HepG2 (cell line): ENCODE results near the gene GDF15. TPM values are rescaled to one million over a fixed set of nuclear protein-coding genes. Genes with fewer than 3 reads are reported as not detected.

Experiments used
- ATF4 ChIP-seq, 2 experiments: fragments of 450-650 bp in 1 of 2; sonication (generic) in 1 of 2; formaldehyde crosslinking; IDR thresholded peaks; 2 replicates each; pipeline versions ENCODE4 v1.5.0 to v1.8.0; 2020 to 2022; ENCODE audit warnings: mild to moderate bottlenecking in 1 of 2, missing genetic modification reagents in 1 of 2
- ATF6 ChIP-seq: sonication (generic); formaldehyde crosslinking; conservative IDR thresholded peaks from 2 replicates; pipeline ENCODE4 v1.4.0; 2020; ENCODE audit warnings: missing genetic modification reagents
- ATF7 ChIP-seq, 2 experiments: fragments of 450-650 bp in 1 of 2; sonication (generic) in 1 of 2; formaldehyde crosslinking in 1 of 2; IDR thresholded peaks; 2 replicates each; pipeline versions ENCODE4 v1.4.0 to v1.6.1; 2016 to 2020; ENCODE audit warnings: antibody characterized with exemption in 1 of 2, mild to moderate bottlenecking in 1 of 2, missing genetic modification reagents in 1 of 2
- ATM ChIP-seq: fragments of 450-650 bp; IDR thresholded peaks from 2 replicates; pipeline ENCODE4 v1.7.1; 2017; ENCODE audit warnings: mild to moderate bottlenecking, borderline replicate concordance
- CBFB ChIP-seq: sonication (generic); formaldehyde crosslinking; IDR thresholded peaks from 2 replicates; pipeline ENCODE4 v1.4.0; 2020; ENCODE audit warnings: missing genetic modification reagents
- FOSL2 ChIP-seq: sonication (generic); formaldehyde crosslinking; IDR thresholded peaks from 2 replicates; pipeline ENCODE4 v1.4.0; 2020; ENCODE audit warnings: missing genetic modification reagents
- FOXA1 ChIP-seq, 2 experiments: fragments of 450-650 bp in 1 of 2; sonication (generic) in 1 of 2; formaldehyde crosslinking in 1 of 2; IDR thresholded peaks; 2 replicates each; pipeline versions ENCODE4 v1.4.0 to v1.6.1; 2016 to 2020; ENCODE audit warnings: missing genetic modification reagents in 1 of 2
- KAT8 ChIP-seq: IDR thresholded peaks from 2 replicates; pipeline ENCODE4 v1.6.1; 2016; ENCODE audit warnings: missing genetic modification reagents, missing compliant biosample characterization
- ONECUT2 ChIP-seq: sonication (generic); formaldehyde crosslinking; IDR thresholded peaks from 2 replicates; pipeline ENCODE4 v1.4.0; 2020; ENCODE audit warnings: missing genetic modification reagents
- REPIN1 ChIP-seq: sonication (generic); formaldehyde crosslinking; IDR thresholded peaks from 2 replicates; pipeline ENCODE4 v1.8.0; 2022; ENCODE audit warnings: missing genetic modification reagents, low read depth, mild to moderate bottlenecking, borderline replicate concordance
- RXRA ChIP-seq: sonication (generic); formaldehyde crosslinking; IDR thresholded peaks from 2 replicates; pipeline ENCODE4 v1.5.1; 2020; ENCODE audit warnings: missing genetic modification reagents
- SALL1 ChIP-seq: sonication (generic); formaldehyde crosslinking; IDR thresholded peaks from 2 replicates; pipeline ENCODE4 v1.8.0; 2022; ENCODE audit warnings: mild to moderate bottlenecking, missing genetic modification reagents
- SALL2 ChIP-seq: sonication (generic); formaldehyde crosslinking; IDR thresholded peaks from 2 replicates; pipeline ENCODE4 v1.8.1; 2023; ENCODE audit warnings: mild to moderate bottlenecking, missing genetic modification reagents, inconsistent platforms
- ZBTB7B ChIP-seq: sonication (generic); formaldehyde crosslinking; IDR thresholded peaks from 2 replicates; pipeline ENCODE4 v1.4.0; 2020; ENCODE audit warnings: missing genetic modification reagents
- ZNF263 ChIP-seq: sonication (generic); formaldehyde crosslinking; IDR thresholded peaks from 2 replicates; pipeline ENCODE4 v1.4.0; 2020; ENCODE audit warnings: missing genetic modification reagents
- ZNF33B ChIP-seq: sonication (generic); formaldehyde crosslinking; IDR thresholded peaks from 2 replicates; pipeline ENCODE4 v1.5.1; 2020; ENCODE audit warnings: mild to moderate bottlenecking, missing genetic modification reagents
- ZNF687 ChIP-seq: sonication (generic); formaldehyde crosslinking; IDR thresholded peaks from 2 replicates; pipeline ENCODE4 v1.5.1; 2020; ENCODE audit warnings: mild to moderate bottlenecking, missing genetic modification reagents, moderate library complexity
- ZNF777 ChIP-seq: sonication (generic); formaldehyde crosslinking; IDR thresholded peaks from 2 replicates; pipeline ENCODE4 v1.4.0; 2020; ENCODE audit warnings: missing genetic modification reagents
- ZZZ3 ChIP-seq: sonication (generic); formaldehyde crosslinking; IDR thresholded peaks from 2 replicates; pipeline ENCODE4 v1.4.0; 2020; ENCODE audit warnings: missing genetic modification reagents, mild to moderate bottlenecking, borderline replicate concordance
- polyA plus RNA-seq, 8 experiments: library from polyadenylated mRNA; depleted of rRNA in 3 of 8; stranded (reverse) in 7 of 8; unstranded in 1 of 8; fragments of >200 nt; fragmentation: Illumina TruSeq in 4 of 8; extraction: Trizol in 4 of 8; gene quantifications; 2 replicates each; pipeline versions ENCODE4 v1.2.1 to v1.2.3, GENCODE V29; 2011 to 2016; ENCODE audit warnings: low read depth in 4 of 8, missing spikeins in 1 of 8, mixed read lengths in 1 of 8; ENCODE audit not compliant: insufficient read depth in 1 of 8
- total RNA-seq, 5 experiments: library from RNA; depleted of rRNA; stranded (reverse); fragments of >200 nt; fragmentation: Illumina TruSeq; extraction: Trizol; gene quantifications; 2 replicates each; pipeline ENCODE4 v1.2.3, GENCODE V29; 2016; ENCODE audit warnings: low read depth in 1 of 5

Gene GDF15
- total and polyA plus RNA-seq, 2 of the 13 experiments (the other 11 are each of a cell fraction or from before 2014, with no cell fraction given), result 146 to 422 TPM

GRCh38 chr19:18362934-18363542 lies 22.9 kb upstream of the GDF15 start (continued):
- TF ChIP-seq ZNF687 (CRISPR knock-in tag) (peak; percentile 89), ZZZ3 (CRISPR knock-in tag) (no peak), ZBTB7B (CRISPR knock-in tag) (peak; percentile 52; the same call in 1 of the 2 replicates), FOSL2 (CRISPR knock-in tag) (peak; percentile 51), SALL1 (CRISPR knock-in tag) (peak; percentile 88), FOXA1 (IDR thresholded peaks at IDR 0.05) (no peak), FOXA1 (CRISPR knock-in tag; IDR thresholded peaks at IDR 0.05) (0 out of 2 replicates have a peak, but pooled peaks have one; percentile 8), ONECUT2 (CRISPR knock-in tag) (no peak), ZNF777 (CRISPR knock-in tag) (no peak), RXRA (CRISPR knock-in tag) (peak; percentile 54; the same call in 1 of the 2 replicates), SALL2 (CRISPR knock-in tag) (peak; percentile 57; the same call in 1 of the 2 replicates), KAT8 (CRISPR knock-in tag) (peak; percentile 23; the same call in 1 of the 2 replicates), REPIN1 (CRISPR knock-in tag) (peak; percentile 76; the same call in 1 of the 2 replicates), ZNF263 (CRISPR knock-in tag) (no peak), ATF4 (CRISPR knock-in tag; IDR thresholded peaks at IDR 0.05) (peak in 1 of 2 experiments; percentile 72; a peak in 2 of 4 replicates), ATM (no peak), ATF6 (CRISPR knock-in tag) (no peak), ATF7 (IDR thresholded peaks at IDR 0.05) (no peak), ATF7 (CRISPR knock-in tag; IDR thresholded peaks at IDR 0.05) (0 out of 2 replicates have a peak, but pooled peaks have one; percentile 22), ZNF33B (no peak), CBFB (CRISPR knock-in tag) (no peak)
